SKM-1 (cell line): ENCODE data around the gene CXXC1.
A peak's percentile ranks its signal among the peaks of the same experiment; 100 is the strongest.
"Not testable (repeated sequence)": the region's sequence is repeated elsewhere in the genome, so short reads cannot be mapped to it uniquely, and the experiment has no call there.

Experiments used
- DNase-seq: peaks from one replicate; lab custom pipeline; 2025; ENCODE audit not compliant: unreplicated experiment; lab: John Stamatoyannopoulos, UW

CXXC1 gene

GRCh38 chr18:50276452-50276851, 11.0 kb downstream of the CXXC1 start:
- no peak for DNase-seq

DNA sequence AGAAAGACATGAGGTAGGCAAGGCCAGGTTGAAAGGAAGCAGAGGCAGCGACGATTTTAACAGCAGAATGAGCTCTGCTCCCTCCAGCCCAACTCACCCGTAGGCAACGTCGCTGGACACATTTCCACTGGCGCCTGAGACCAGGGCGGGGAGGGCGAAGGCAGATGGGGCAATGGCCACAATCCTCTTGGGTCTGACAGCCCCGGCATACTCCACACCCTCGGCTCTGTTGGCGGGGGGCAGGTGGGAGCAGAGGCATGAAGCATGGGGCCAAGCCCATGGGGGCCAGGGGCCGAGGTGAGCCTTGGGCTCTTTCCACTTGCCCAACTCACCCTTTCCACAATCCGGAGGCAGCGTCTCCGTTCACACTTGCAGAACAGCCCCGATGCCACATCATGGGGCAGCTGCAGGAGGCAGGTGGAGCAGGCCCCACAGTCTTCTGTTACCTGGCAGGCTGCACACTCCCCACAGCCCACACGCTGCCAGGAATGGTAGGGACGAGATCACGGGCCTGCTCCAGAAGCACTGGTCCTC, 11.9 kb downstream of the CXXC1 start:
- no peak for DNase-seq

GRCh38 chr18:50274941-50275340, 12.6 kb downstream of the CXXC1 start:
- DNase-seq: no peak

DNA sequence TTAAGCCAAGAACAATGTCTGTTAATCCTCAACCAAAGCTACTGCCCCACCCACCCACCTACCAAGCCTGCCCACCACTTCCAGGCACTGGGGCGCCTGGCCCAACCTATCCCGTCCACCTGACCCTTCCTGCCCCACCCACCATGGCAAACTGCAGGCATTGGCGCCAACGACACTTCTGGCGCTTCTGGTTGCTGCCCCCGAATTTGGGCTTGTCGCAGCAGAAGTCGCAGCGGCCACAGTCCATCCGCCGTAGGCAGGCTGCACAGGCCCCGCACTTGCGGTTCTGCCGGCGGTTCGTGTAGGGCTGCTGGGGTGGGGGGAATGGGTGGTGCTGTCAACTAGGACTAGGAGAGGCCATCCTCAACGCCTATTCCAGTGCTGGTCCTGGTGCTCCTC, 13.4 kb downstream of the CXXC1 start:
- no peak for DNase-seq

- DNase-seq: no peak
These were observed 14.1 kb downstream of the CXXC1 start for GRCh38 chr18:50273203-50274043.

DNA sequence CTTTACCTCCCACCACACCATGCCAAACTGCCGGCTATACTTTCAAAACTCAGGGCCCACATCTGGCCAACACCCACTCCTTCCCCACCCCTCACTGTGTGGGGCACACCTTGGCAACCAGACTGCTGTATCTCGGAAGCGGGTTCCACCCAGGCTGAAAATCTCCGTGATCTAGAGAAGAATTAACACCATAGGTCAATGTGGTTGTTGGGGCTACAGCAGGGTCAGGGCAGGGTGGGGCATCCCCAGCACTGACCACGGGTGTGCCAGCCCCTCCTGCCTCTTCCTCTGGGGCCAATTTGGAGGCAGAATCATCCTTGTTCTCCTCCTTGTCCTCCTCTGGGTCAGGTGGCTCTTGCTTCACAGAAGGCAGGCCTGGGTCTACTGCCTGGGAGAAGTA, 14.9 kb downstream of the CXXC1 start:
- DNase-seq: no peak

- DNase-seq: no peak
These were observed 19.3 kb downstream of the CXXC1 start for GRCh38 chr18:50268022-50268747.

- DNase-seq: peak; percentile 81
These were observed 21.2 kb downstream of the CXXC1 start, which contains the start of gene CFAP53 for GRCh38 chr18:50266248-50266704. TSS of gene CFAP53 (minus strand) at chr18:50266495. CDS start at chr18:50266404, 91 bp downstream.

DNA sequence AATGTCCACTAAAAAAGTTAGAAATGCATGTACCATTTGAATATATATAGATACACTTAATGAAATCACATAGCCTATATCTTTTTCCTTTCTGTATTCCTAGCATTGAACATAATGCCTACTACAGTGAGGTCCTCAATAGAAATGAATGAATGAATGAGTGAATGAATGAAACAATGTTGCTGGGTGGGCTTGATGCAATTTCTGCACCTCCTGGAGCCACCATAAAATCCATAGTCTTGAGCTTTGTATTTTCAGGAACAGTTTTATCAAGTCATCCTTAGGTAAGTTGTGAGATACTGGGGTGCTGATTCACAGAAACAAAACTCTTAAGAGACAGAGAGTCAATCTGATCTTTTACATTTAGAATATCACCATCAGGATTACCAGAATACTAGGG, 24.5 kb downstream of the CXXC1 start:
- DNase-seq: no peak

DNA sequence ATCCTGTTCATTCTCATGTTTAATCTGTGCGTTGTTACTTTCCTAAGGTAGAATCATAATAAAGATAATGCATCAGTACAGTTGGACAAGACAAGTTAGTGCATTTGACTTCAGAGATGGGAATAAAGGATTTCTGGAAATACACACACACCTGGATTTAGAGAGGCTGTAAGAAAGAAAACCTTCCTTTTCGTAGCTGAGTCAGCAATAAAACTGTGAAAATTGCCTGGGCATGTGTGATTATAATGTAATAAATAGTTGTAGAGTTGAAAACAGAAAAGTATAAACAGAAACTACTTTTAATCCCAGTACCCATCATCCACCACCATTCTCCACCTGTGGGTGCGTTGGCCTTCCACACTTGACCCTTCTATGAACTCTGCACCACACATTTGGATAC, 36.6 kb downstream of the CXXC1 start:
- DNase-seq: no peak

DNA sequence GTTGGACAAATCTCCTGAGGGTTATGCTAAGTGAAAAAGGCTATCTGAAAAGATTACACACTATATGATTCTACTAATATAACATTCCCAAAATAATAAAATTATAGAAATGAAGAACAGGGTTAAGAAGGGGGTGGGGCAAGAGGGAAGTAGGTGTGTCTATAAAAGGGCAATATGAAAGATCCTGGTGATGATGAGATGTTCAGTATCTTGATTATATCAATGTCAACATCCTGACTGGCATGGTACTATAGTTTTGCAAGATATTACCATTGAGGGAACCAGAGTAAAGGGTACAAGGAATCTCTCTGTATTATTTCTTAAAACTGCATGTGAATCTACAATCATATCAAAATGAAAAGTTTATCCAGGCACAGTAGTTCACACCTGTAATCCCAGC, 37.9 kb downstream of the CXXC1 start:
- no peak for DNase-seq

GRCh38 chr18:50247561-50247960, 39.9 kb downstream of the CXXC1 start:
- DNase-seq: no peak

GRCh38 chr18:50241768-50242167, 45.7 kb downstream of the CXXC1 start:
- DNase-seq: not testable (repeated sequence)

- no peak for DNase-seq
These were observed 47.4 kb downstream of the CXXC1 start for GRCh38 chr18:50240080-50240563.

DNA sequence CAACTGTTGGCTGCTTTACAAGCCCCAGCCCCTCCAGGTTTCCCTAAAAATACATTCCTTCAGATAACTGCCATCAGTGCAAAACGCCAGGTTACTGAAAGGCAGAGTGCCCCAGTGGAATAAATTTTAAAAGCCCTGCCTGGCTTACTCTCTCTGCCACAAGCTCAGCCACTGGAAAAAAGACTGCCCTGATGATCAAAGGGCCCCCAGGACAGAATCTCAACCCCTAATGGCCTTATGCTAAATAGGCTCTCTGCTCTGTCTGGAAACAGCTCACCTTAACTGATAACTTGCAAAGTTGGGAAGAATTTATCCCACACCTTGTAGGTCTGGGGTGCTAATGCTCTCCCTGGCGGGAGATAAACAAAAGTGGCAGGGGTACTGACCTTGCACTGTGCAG, 55.1 kb downstream of the CXXC1 start:
- no peak for DNase-seq
